Hepatocyte (in vitro differentiated cells): ENCODE data around the gene CD22. TPM values are rescaled to one million over a fixed set of nuclear protein-coding genes. Genes with fewer than 3 reads are reported as not detected.

Experiments
- DNase-seq: peaks from one replicate; pipeline ENCODE4 v3.0.0-alpha.2; 2016; ENCODE audit warnings: low spot score
- H2AFZ ChIP-seq: fragments of 200-600 bp; sonication (generic); 2 replicates; pipeline ENCODE4 v1.6.0; 2016; ENCODE audit warnings: antibody characterized with exemption, mild to moderate bottlenecking
- H3K27ac ChIP-seq: fragments of 200-600 bp; sonication (generic); 2 replicates; pipeline ENCODE4 v1.5.1; 2016; ENCODE audit warnings: mild to moderate bottlenecking
- H3K27me3 ChIP-seq: fragments of 200-600 bp; sonication (generic); 2 replicates; pipeline ENCODE4 v1.6.1; 2016
- H3K36me3 ChIP-seq: fragments of 200-600 bp; sonication (generic); replicated peaks from 2 replicates; pipeline ENCODE4 v1.5.1; 2016; ENCODE audit warnings: low read depth; ENCODE audit not compliant: insufficient read depth
- H3K4me1 ChIP-seq: fragments of 200-600 bp; sonication (generic); 2 replicates; pipeline ENCODE4 v1.5.1; 2016; ENCODE audit warnings: mild to moderate bottlenecking, moderate library complexity; ENCODE audit not compliant: insufficient read depth
- H3K4me2 ChIP-seq: fragments of 200-600 bp; sonication (generic); 2 replicates; pipeline ENCODE4 v1.6.0; 2016
- H3K4me3 ChIP-seq: fragments of 200-600 bp; sonication (generic); 2 replicates; pipeline ENCODE4 v1.5.1; 2016; ENCODE audit warnings: mild to moderate bottlenecking
- H3K79me2 ChIP-seq: fragments of 200-600 bp; sonication (generic); 2 replicates; pipeline ENCODE4 v1.6.0; 2017; ENCODE audit warnings: mild to moderate bottlenecking
- H3K9me2 ChIP-seq: fragments of 200-600 bp; sonication (generic); replicated peaks from 2 replicates; pipeline ENCODE4 v1.6.0; 2017; ENCODE audit warnings: mild to moderate bottlenecking; ENCODE audit not compliant: insufficient read depth
- H3K9me3 ChIP-seq: fragments of 200-600 bp; sonication (generic); 2 replicates; pipeline ENCODE4 v1.5.1; 2016; ENCODE audit warnings: low read depth, mild to moderate bottlenecking
- H4K20me1 ChIP-seq: fragments of 200-600 bp; sonication (generic); 2 replicates; pipeline ENCODE4 v1.6.0; 2016; ENCODE audit warnings: mild to moderate bottlenecking; ENCODE audit not compliant: insufficient read depth, poor library complexity, severe bottlenecking
- EZH2 ChIP-seq: fragments of 200-600 bp; sonication (generic); IDR thresholded peaks from 2 replicates; pipeline ENCODE4 v1.6.1; 2016; ENCODE audit warnings: antibody characterized with exemption, mild to moderate bottlenecking, borderline replicate concordance
- EZH2phosphoT487 ChIP-seq: fragments of 200-600 bp; sonication (generic); IDR thresholded peaks from one replicate; pipeline ENCODE4 v1.6.1; 2018; ENCODE audit warnings: antibody characterized with exemption, mild to moderate bottlenecking, low read depth, moderate library complexity; ENCODE audit not compliant: unreplicated experiment, severe bottlenecking
- WGBS: methylation state at CpG from one replicate; pipeline ENCODE4 v1.1.6; 2016; ENCODE audit warnings: low lambda C conversion rate; ENCODE audit errors: missing lambda C conversion rate; 5-methylcytosine and 5-hydroxymethylcytosine counted together
- polyA plus RNA-seq: library from polyadenylated mRNA; unstranded; fragments of >200 nt; fragmentation: Nextera tagmentation; extraction: Ambion mirVana; gene quantifications from 2 replicates; pipeline ENCODE4 v1.2.1, GENCODE V29; 2016
- total RNA-seq: library from RNA; depleted of rRNA; stranded (reverse); fragments of >200 nt; gene quantifications from 2 replicates; pipeline ENCODE4 v1.2.3, GENCODE V29; 2014
- TF ChIP-seq, protein P1 (sequence below): fragments of 200-600 bp; sonication (generic); IDR thresholded peaks from 2 replicates; pipeline ENCODE4 v1.5.1; 2016; ENCODE audit warnings: antibody characterized with exemption, mild to moderate bottlenecking; ENCODE audit not compliant: poor library complexity

The CD22 gene
- total and polyA plus RNA-seq, 2 experiments from 2014 or later: 1.6 TPM; not detected in 1

GRCh38 chr19:35290381-35291127, 38.4 kb upstream of the CD22 start:
- Histone ChIP-seq H3K36me3 (no peaks in the 10 kb centered on the region), H3K9me3 (no peaks in the 10 kb centered on the region), H3K4me2 (no peak overlapping the region), H3K9me2 (no peaks in the 10 kb centered on the region), H4K20me1 (no peaks in the 10 kb centered on the region), H2AFZ (no peak overlapping the region), H3K4me1 (no peaks in the 10 kb centered on the region), H3K27me3 (peaks cover 2% of the 10 kb centered on the region), H3K4me3 (no peak overlapping the region), H3K79me2 (no peaks in the 10 kb centered on the region), H3K27ac (no peak overlapping the region)
- TF ChIP-seq EZH2: no peak
- no peak for TF ChIP-seq EZH2phosphoT487
- WGBS: 86% methylated on average over 16 of the region's 20 CpGs
- DNase-seq: no peak

DNA sequence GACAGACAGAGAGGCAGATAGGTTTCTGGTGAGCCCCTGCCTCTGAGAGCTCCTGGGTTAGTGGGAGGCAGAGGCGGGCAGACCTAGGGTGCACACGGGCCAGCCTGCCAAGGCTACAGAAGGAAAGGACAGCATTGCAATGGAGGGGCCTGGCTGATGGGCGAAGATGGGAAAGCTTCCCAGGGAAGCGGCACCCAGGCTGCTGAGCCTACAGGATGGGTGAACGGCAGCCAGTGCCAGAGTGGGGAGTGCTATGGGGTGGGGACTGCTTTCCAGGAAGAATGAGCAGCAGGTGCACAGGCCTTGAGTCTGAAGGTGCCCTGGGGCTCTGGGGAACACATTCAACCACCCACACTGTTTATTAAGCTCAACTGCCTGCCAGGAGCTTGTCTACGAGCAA, 37.7 kb upstream of the CD22 start:
- no peak overlapping the region for H3K4me2 ChIP-seq
- peaks cover 2% of the 10 kb centered on the region for H3K27me3 ChIP-seq
- no peaks in the 10 kb centered on the region for H3K36me3 ChIP-seq
- H3K27ac ChIP-seq: no peak overlapping the region
- no peak overlapping the region for H2AFZ ChIP-seq
- no peaks in the 10 kb centered on the region for H3K4me1 ChIP-seq
- H3K79me2 ChIP-seq: no peaks in the 10 kb centered on the region
- TF ChIP-seq EZH2phosphoT487: no peak
- TF ChIP-seq, protein P1, sequence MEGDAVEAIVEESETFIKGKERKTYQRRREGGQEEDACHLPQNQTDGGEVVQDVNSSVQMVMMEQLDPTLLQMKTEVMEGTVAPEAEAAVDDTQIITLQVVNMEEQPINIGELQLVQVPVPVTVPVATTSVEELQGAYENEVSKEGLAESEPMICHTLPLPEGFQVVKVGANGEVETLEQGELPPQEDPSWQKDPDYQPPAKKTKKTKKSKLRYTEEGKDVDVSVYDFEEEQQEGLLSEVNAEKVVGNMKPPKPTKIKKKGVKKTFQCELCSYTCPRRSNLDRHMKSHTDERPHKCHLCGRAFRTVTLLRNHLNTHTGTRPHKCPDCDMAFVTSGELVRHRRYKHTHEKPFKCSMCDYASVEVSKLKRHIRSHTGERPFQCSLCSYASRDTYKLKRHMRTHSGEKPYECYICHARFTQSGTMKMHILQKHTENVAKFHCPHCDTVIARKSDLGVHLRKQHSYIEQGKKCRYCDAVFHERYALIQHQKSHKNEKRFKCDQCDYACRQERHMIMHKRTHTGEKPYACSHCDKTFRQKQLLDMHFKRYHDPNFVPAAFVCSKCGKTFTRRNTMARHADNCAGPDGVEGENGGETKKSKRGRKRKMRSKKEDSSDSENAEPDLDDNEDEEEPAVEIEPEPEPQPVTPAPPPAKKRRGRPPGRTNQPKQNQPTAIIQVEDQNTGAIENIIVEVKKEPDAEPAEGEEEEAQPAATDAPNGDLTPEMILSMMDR: no peak
- TF ChIP-seq EZH2: no peak
- H4K20me1 ChIP-seq: no peaks in the 10 kb centered on the region
- DNase-seq: no peak
- H3K9me2 ChIP-seq: no peaks in the 10 kb centered on the region
- 79% methylated on average over 6 of the region's 6 CpGs for WGBS
- no peaks in the 10 kb centered on the region for H3K9me3 ChIP-seq
- no peak overlapping the region for H3K4me3 ChIP-seq

GRCh38 chr19:35291916-35292315, 37.1 kb upstream of the CD22 start, which contains the start of gene MAG:
MAG (plus strand) TSS chr19:35292161; CDS start chr19:35295409, 3,248 bp downstream.
- 87% methylated on average over 12 of the region's 12 CpGs for WGBS
- Histone ChIP-seq H3K79me2 (no peaks in the 10 kb centered on the region), H3K4me2 (no peak within 1 kb of the TSS), H3K9me3 (no peaks in the 10 kb centered on the region), H4K20me1 (no peaks in the 10 kb centered on the region), H3K36me3 (no peaks in the 10 kb centered on the region), H3K4me3 (no peak within 1 kb of the TSS), H3K27ac (no peak within 1 kb of the TSS), H3K27me3 (peaks cover 2% of the 10 kb centered on the region), H2AFZ (no peak within 1 kb of the TSS), H3K9me2 (no peaks in the 10 kb centered on the region), H3K4me1 (no peaks in the 10 kb centered on the region)
- DNase-seq: no peak
- TF ChIP-seq, protein P1: no peak
- no peak for TF ChIP-seq EZH2
- TF ChIP-seq EZH2phosphoT487: no peak
